Trophoblast cell (in vitro differentiated cells and primary cell): ENCODE results near the gene USP6NL.

ENCODE experiments used
- DNase-seq, 2 donors: peaks; one replicate each; pipeline ENCODE4 v3.0.0-alpha.2; 2016
- H2AFZ ChIP-seq: 2 replicates; pipeline ENCODE4 v1.6.1; 2013; ENCODE audit warnings: low read length, moderate library complexity, mild to moderate bottlenecking; ENCODE audit not compliant: insufficient read depth, poor library complexity
- H2AK5ac ChIP-seq: 2 replicates; pipeline ENCODE4 v1.6.1; 2013; ENCODE audit warnings: mild to moderate bottlenecking, low read length
- H2BK120ac ChIP-seq: 2 replicates; pipeline ENCODE4 v1.6.1; 2013; ENCODE audit warnings: low read length, mild to moderate bottlenecking, moderate library complexity; ENCODE audit not compliant: insufficient read depth, poor library complexity
- H2BK12ac ChIP-seq: 2 replicates; pipeline ENCODE4 v1.6.1; 2013; ENCODE audit warnings: mild to moderate bottlenecking, low read length, moderate library complexity
- H2BK5ac ChIP-seq: 2 replicates; pipeline ENCODE4 v1.6.1; 2013; ENCODE audit warnings: low read length, low read depth, moderate library complexity, mild to moderate bottlenecking; ENCODE audit not compliant: poor library complexity
- H3K14ac ChIP-seq: 2 replicates; pipeline ENCODE4 v1.6.1; 2013; ENCODE audit warnings: mild to moderate bottlenecking, low read length
- H3K18ac ChIP-seq: 2 replicates; pipeline ENCODE4 v1.6.1; 2013; ENCODE audit warnings: mild to moderate bottlenecking, low read length
- H3K23ac ChIP-seq: 2 replicates; pipeline ENCODE4 v1.6.1; 2013; ENCODE audit warnings: low read length
- H3K27ac ChIP-seq: 2 replicates; pipeline ENCODE4 v1.5.1; 2013; ENCODE audit warnings: low read depth, mild to moderate bottlenecking, inconsistent platforms, low read length, moderate library complexity
- H3K27me3 ChIP-seq: 2 replicates; pipeline ENCODE4 v1.6.1; 2013; ENCODE audit warnings: inconsistent platforms, mild to moderate bottlenecking, low read length, moderate library complexity; ENCODE audit not compliant: insufficient read depth
- H3K36me3 ChIP-seq, 2 experiments: 1 replicate in 1 of 2; 2 replicates in 1 of 2; pipeline ENCODE4 v1.6.1; 2013; ENCODE audit warnings: low read length in 2 of 2, mild to moderate bottlenecking in 2 of 2, moderate library complexity in 1 of 2; ENCODE audit not compliant: insufficient read depth in 2 of 2, control insufficient read depth in 1 of 2
- H3K4ac ChIP-seq: 2 replicates; pipeline ENCODE4 v1.6.1; 2013; ENCODE audit warnings: low read depth, mild to moderate bottlenecking, low read length, moderate library complexity
- H3K4me1 ChIP-seq, 2 experiments: 1 replicate in 1 of 2; 2 replicates in 1 of 2; pipeline ENCODE4 v1.6.1; 2013; ENCODE audit warnings: low read length in 2 of 2, mild to moderate bottlenecking in 2 of 2, moderate library complexity in 1 of 2; ENCODE audit not compliant: insufficient read depth in 2 of 2, control insufficient read depth in 1 of 2
- H3K4me2 ChIP-seq: 2 replicates; pipeline ENCODE4 v1.6.1; 2013; ENCODE audit warnings: inconsistent platforms, mild to moderate bottlenecking, low read length, moderate library complexity
- H3K4me3 ChIP-seq: 2 replicates; pipeline ENCODE4 v1.5.1; 2013; ENCODE audit warnings: mild to moderate bottlenecking, low read depth, low read length, inconsistent platforms
- H3K79me1 ChIP-seq: one replicate; pipeline ENCODE4 v1.6.1; 2013; ENCODE audit warnings: low read length
- H3K79me2 ChIP-seq: 2 replicates; pipeline ENCODE4 v1.6.1; 2013; ENCODE audit warnings: low read length, mild to moderate bottlenecking; ENCODE audit not compliant: control insufficient read depth, insufficient read depth, poor library complexity
- H3K9ac ChIP-seq: 2 replicates; pipeline ENCODE4 v1.6.1; 2013; ENCODE audit warnings: mild to moderate bottlenecking, low read length
- H3K9me3 ChIP-seq: 2 replicates; pipeline ENCODE4 v1.6.1; 2013; ENCODE audit warnings: low read depth, mild to moderate bottlenecking, control low read depth, inconsistent platforms, low read length; ENCODE audit not compliant: insufficient read depth
- H4K12ac ChIP-seq: 2 replicates; pipeline ENCODE4 v1.6.1; 2013; ENCODE audit warnings: low read depth, mild to moderate bottlenecking, low read length, moderate library complexity
- H4K8ac ChIP-seq: 2 replicates; pipeline ENCODE4 v1.6.1; 2013; ENCODE audit warnings: low read depth, mild to moderate bottlenecking, low read length, moderate library complexity
- H4K91ac ChIP-seq: one replicate; pipeline ENCODE4 v1.6.1; 2013; ENCODE audit warnings: low read depth, mild to moderate bottlenecking, low read length, moderate library complexity
- WGBS: extraction: QIAGEN DNeasy Blood & Tissue Kit; methylation state at CpG from one replicate; pipeline ENCODE4 v1.1.7; 2013; ENCODE audit warnings: missing lambda C conversion rate; ENCODE audit not compliant: insufficient read length, insufficient coverage; ENCODE audit errors: extremely low coverage; 5-methylcytosine and 5-hydroxymethylcytosine counted together

Gene USP6NL

DNA sequence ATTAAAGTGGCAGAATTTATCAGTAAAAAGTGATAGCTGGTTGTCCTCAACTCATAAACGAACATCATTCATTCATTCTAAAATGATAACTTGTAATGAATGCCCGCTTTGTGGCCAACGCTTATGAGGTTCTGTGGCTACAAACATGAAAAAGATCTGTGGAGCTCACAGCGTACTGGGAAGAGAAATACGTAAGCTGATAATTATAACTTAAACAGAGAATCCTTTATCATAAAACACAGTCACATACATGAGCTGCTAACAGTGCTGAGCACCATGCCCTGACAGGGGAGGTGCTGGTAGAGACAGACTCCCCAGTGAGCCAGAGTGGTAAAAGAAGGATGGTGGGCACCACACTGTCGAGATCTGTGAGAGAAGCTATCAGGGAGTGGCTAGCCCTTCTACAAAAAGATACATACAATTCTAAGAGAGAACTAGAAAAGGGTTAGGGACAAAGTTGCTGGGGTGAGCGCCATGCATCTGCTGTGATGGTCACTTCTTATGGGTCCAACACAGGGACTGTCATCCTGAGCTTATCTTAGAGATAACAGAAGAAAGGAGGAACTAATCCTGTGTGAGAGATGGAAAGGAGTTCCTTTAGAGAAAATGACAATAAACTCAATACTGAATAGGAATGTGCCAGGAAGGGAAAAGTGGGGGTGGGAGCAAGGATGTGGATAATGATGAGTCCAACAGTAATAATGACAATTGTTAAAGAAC is 106.7 kb downstream of the USP6NL start:
- no peak overlapping the region for H4K12ac ChIP-seq
- no peak overlapping the region for H3K4me2 ChIP-seq
- H4K8ac ChIP-seq: no peak overlapping the region
- peaks cover 1 to 2% of the 10 kb centered on the region in 2 experiments for H3K36me3 ChIP-seq
- no peak overlapping the region for H3K4me3 ChIP-seq
- no peak overlapping the region for H2AFZ ChIP-seq
- no peaks in the 10 kb centered on the region for H3K27me3 ChIP-seq
- H3K23ac ChIP-seq: no peak overlapping the region
- no peaks in the 10 kb centered on the region for H3K4me1 ChIP-seq
- H3K9me3 ChIP-seq: no peaks in the 10 kb centered on the region
- H2AK5ac ChIP-seq: no peak overlapping the region
- no peak overlapping the region for H4K91ac ChIP-seq
- WGBS: no CpG with 5 or more reads among the region's 7 CpGs
- no peak overlapping the region for H3K27ac ChIP-seq
- no peak overlapping the region for H3K9ac ChIP-seq
- H2BK5ac ChIP-seq: no peak overlapping the region
- H3K79me1 ChIP-seq: no peaks in the 10 kb centered on the region
- no peak overlapping the region for H3K18ac ChIP-seq
- H3K14ac ChIP-seq: no peak overlapping the region
- no peak overlapping the region for H3K4ac ChIP-seq
- DNase-seq: no peak
- no peak overlapping the region for H2BK120ac ChIP-seq
- H2BK12ac ChIP-seq: no peak overlapping the region
- H3K79me2 ChIP-seq: no peaks in the 10 kb centered on the region

DNA sequence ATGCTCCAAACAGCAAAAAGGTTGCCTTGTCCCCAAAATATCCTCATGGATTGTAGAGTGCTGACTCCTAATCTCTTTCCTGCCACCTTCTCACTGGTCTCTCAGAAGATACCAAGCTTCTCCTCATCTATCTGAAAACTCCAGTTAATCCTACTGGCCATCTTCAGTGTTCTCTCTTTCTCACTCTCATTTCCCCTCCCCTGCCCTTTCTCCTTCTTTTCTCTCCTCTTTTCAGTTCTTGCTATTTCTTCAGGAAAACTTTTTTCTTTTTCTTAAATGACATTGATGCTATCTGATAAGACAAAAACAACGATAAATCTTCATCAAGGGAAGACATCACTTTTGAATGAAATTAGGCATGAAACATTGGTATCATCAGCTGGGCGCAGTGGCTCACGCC is 109.8 kb downstream of the USP6NL start:
- no CpG with 5 or more reads among the region's 3 CpGs for WGBS
- no peaks in the 10 kb centered on the region for H3K9me3 ChIP-seq
- DNase-seq: no peak
- H3K18ac ChIP-seq: no peak overlapping the region
- no peak overlapping the region for H2BK12ac ChIP-seq
- H3K4me3 ChIP-seq: no peak overlapping the region
- H2AFZ ChIP-seq: no peak overlapping the region
- no peak overlapping the region for H4K91ac ChIP-seq
- H3K4ac ChIP-seq: no peak overlapping the region
- no peak overlapping the region for H3K23ac ChIP-seq
- peaks cover 1 to 2% of the 10 kb centered on the region in 2 experiments for H3K36me3 ChIP-seq
- H3K4me2 ChIP-seq: no peak overlapping the region
- no peak overlapping the region for H3K14ac ChIP-seq
- no peak overlapping the region for H4K8ac ChIP-seq
- no peak overlapping the region for H3K27ac ChIP-seq
- no peaks in the 10 kb centered on the region for H3K79me2 ChIP-seq
- H3K79me1 ChIP-seq: no peaks in the 10 kb centered on the region
- no peak overlapping the region for H2BK120ac ChIP-seq
- no peak overlapping the region for H4K12ac ChIP-seq
- no peaks in the 10 kb centered on the region for H3K27me3 ChIP-seq
- H3K4me1 ChIP-seq: no peaks in the 10 kb centered on the region
- H3K9ac ChIP-seq: no peak overlapping the region
- H2AK5ac ChIP-seq: no peak overlapping the region
- no peak overlapping the region for H2BK5ac ChIP-seq

DNA sequence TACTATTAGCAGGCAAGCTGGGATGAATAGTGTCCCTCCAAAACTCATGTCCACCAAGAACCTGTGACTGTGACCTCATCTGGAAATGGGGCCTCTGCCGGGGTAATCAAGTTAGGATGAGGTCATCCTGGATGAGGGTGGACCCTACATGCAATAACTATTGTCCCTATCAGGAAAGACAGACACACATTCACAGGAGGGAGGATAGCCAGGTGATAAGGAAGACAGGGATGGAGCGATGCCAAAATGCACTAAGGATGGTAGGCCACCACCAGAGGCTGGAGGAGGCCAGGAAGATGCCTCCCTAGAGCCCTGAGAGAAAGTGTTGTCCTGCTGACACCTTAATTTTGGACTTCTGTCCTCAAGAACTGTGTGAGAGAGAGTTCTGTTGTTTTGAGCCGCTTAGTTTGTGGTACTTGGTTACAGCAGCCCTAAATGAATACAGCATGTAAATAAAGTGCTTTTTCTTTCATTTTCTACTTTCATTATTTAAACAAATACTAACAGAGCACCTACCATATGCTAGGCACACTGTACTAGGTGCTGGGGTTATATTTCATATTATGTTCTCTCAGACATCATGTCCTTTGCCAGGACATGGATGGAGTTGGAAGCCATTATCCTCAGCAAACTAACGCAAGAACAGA is 111.9 kb downstream of the USP6NL start:
- Histone ChIP-seq H2AK5ac (no peak overlapping the region), H2BK12ac (no peak overlapping the region), H3K36me3 (peaks cover 0 to 5% of the 10 kb centered on the region in 2 experiments), H3K23ac (no peak overlapping the region), H4K8ac (no peak overlapping the region), H3K4me2 (no peak overlapping the region), H3K27me3 (no peaks in the 10 kb centered on the region), H3K79me2 (no peaks in the 10 kb centered on the region), H2BK120ac (no peak overlapping the region), H3K4me3 (no peak overlapping the region), H3K4me1 (no peaks in the 10 kb centered on the region), H3K27ac (no peak overlapping the region), H3K4ac (no peak overlapping the region), H3K79me1 (no peaks in the 10 kb centered on the region), H3K9me3 (no peaks in the 10 kb centered on the region), H4K91ac (no peak overlapping the region), H4K12ac (no peak overlapping the region), H3K14ac (no peak overlapping the region), H2AFZ (no peak overlapping the region), H3K18ac (no peak overlapping the region), H2BK5ac (no peak overlapping the region), H3K9ac (no peak overlapping the region)
- DNase-seq: no peak
- no CpG with 5 or more reads among the region's 4 CpGs for WGBS

DNA sequence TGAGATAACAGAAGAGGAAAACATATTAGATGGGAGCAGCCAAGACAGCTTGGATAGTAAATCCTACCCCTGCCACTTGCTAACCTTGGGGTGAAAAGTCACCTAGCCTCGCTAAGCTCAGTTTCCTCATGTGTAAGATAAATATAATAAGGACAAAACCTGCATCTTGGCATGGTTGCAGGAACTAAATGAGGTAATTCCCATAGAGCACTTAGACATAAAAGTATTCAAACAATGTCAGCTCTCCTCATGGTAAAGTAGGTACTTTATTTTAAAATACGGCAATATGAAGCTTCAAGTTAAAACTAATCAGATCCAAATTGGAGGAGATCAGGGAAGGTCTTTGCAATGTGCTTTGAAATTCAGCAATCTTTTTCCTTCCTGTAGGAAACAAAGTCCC is 113.1 kb downstream of the USP6NL start:
- Histone ChIP-seq H3K27ac (no peak overlapping the region), H3K4me1 (peaks cover 0 to 3% of the 10 kb centered on the region in 2 experiments), H4K8ac (no peak overlapping the region), H3K79me1 (no peaks in the 10 kb centered on the region), H3K4me2 (no peak overlapping the region), H3K4me3 (no peak overlapping the region), H2BK12ac (no peak overlapping the region), H3K23ac (no peak overlapping the region), H2BK120ac (no peak overlapping the region), H4K91ac (no peak overlapping the region), H2AFZ (no peak overlapping the region), H3K9ac (no peak overlapping the region), H3K79me2 (peaks cover 1% of the 10 kb centered on the region), H2AK5ac (no peak overlapping the region), H3K14ac (no peak overlapping the region), H3K9me3 (peaks cover 1% of the 10 kb centered on the region), H2BK5ac (no peak overlapping the region), H4K12ac (no peak overlapping the region), H3K18ac (no peak overlapping the region), H3K27me3 (no peaks in the 10 kb centered on the region), H3K4ac (no peak overlapping the region), H3K36me3 (peaks cover 6 to 7% of the 10 kb centered on the region in 2 experiments)
- no peak for DNase-seq
- no CpG with 5 or more reads among the region's 2 CpGs for WGBS
